T-helper 1 cell treated with Interleukin-12 subunit alpha and Interleukin-12 subunit beta and Interleukin-4 antibody, amounts not matched to agents 30 μg/mL and 1 μg/mL, for 36 hours (primary cell): ENCODE results near the gene NOL4L.

ENCODE experiments used
- H3K27ac Mint-ChIP-seq: one replicate; pipeline ENCODE4 v1.8.0; 2021; ENCODE audit warnings: mild to moderate bottlenecking, mixed read lengths
- H3K27me3 Mint-ChIP-seq: one replicate; pipeline ENCODE4 v1.8.0; 2021; ENCODE audit warnings: low read depth, mixed read lengths
- H3K36me3 Mint-ChIP-seq: one replicate; pipeline ENCODE4 v1.8.0; 2021; ENCODE audit warnings: low read depth, mixed read lengths
- H3K4me1 Mint-ChIP-seq: one replicate; pipeline ENCODE4 v1.8.0; 2021; ENCODE audit warnings: low read depth, mixed read lengths
- H3K4me3 Mint-ChIP-seq: one replicate; pipeline ENCODE4 v1.8.0; 2021; ENCODE audit warnings: mild to moderate bottlenecking, moderate library complexity, mixed read lengths
- H3K9me3 Mint-ChIP-seq: one replicate; pipeline ENCODE4 v1.8.0; 2021; ENCODE audit warnings: mixed read lengths

NOL4L gene

GRCh38 chr20:32519381-32519730 lies 65.8 kb downstream of the NOL4L start:
- Mint-ChIP-seq H3K4me1 (peaks cover 20% of the 10 kb centered on the region), H3K27ac (no peak overlapping the region), H3K36me3 (peaks cover 15% of the 10 kb centered on the region), H3K27me3 (no peaks in the 10 kb centered on the region), H3K4me3 (no peak overlapping the region), H3K9me3 (no peaks in the 10 kb centered on the region)

- peaks cover 18% of the 10 kb centered on the region for H3K4me1 Mint-ChIP-seq
- H3K4me3 Mint-ChIP-seq: no peak overlapping the region
- peaks cover 13% of the 10 kb centered on the region for H3K36me3 Mint-ChIP-seq
- no peaks in the 10 kb centered on the region for H3K9me3 Mint-ChIP-seq
- H3K27me3 Mint-ChIP-seq: no peaks in the 10 kb centered on the region
- H3K27ac Mint-ChIP-seq: no peak overlapping the region
These were observed 66.3 kb downstream of the NOL4L start for GRCh38 chr20:32518593-32519380.

GRCh38 chr20:32517914-32518592 lies 67.1 kb downstream of the NOL4L start:
- peaks cover 18% of the 10 kb centered on the region for H3K4me1 Mint-ChIP-seq
- H3K27me3 Mint-ChIP-seq: no peaks in the 10 kb centered on the region
- H3K36me3 Mint-ChIP-seq: peaks cover 15% of the 10 kb centered on the region
- H3K9me3 Mint-ChIP-seq: no peaks in the 10 kb centered on the region
- no peak overlapping the region for H3K27ac Mint-ChIP-seq
- no peak overlapping the region for H3K4me3 Mint-ChIP-seq

- peaks cover 15% of the 10 kb centered on the region for H3K36me3 Mint-ChIP-seq
- peaks cover 13% of the 10 kb centered on the region for H3K4me1 Mint-ChIP-seq
- no peak overlapping the region for H3K4me3 Mint-ChIP-seq
- no peak overlapping the region for H3K27ac Mint-ChIP-seq
- H3K27me3 Mint-ChIP-seq: no peaks in the 10 kb centered on the region
- no peaks in the 10 kb centered on the region for H3K9me3 Mint-ChIP-seq
These were observed 67.6 kb downstream of the NOL4L start for GRCh38 chr20:32517518-32517873.

- Mint-ChIP-seq H3K9me3 (no peaks in the 10 kb centered on the region), H3K27me3 (no peaks in the 10 kb centered on the region), H3K36me3 (peaks cover 20% of the 10 kb centered on the region), H3K27ac (no peak overlapping the region), H3K4me1 (peaks cover 15% of the 10 kb centered on the region), H3K4me3 (no peak overlapping the region)
These were observed 68.3 kb downstream of the NOL4L start for GRCh38 chr20:32516583-32517517.

DNA sequence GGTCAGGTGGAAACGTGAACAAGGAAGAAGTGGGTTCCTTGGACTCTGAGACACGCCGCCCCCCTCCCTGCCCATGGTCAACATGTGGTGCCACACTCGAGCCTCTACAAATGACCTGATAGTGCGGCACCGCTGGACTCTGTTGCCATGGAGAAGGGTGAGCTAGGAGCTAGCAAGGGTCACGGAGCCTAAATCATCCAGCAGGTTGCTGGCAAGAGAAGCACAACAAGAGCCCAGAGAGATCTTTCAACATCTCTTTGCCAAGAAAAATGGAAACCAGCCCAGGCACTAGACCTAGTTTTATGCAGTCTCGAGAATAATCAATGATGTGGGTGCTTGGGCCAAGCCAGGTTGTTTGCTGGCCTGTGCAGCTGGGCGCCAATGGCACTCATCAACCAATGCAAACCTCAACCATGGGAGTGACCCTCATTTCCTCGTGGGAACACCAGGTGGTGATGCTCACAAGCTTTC lies 69.5 kb downstream of the NOL4L start:
- Mint-ChIP-seq H3K27me3 (no peaks in the 10 kb centered on the region), H3K36me3 (peaks cover 23% of the 10 kb centered on the region), H3K4me3 (no peak overlapping the region), H3K9me3 (no peaks in the 10 kb centered on the region), H3K4me1 (peaks cover 17% of the 10 kb centered on the region), H3K27ac (no peak overlapping the region)

DNA sequence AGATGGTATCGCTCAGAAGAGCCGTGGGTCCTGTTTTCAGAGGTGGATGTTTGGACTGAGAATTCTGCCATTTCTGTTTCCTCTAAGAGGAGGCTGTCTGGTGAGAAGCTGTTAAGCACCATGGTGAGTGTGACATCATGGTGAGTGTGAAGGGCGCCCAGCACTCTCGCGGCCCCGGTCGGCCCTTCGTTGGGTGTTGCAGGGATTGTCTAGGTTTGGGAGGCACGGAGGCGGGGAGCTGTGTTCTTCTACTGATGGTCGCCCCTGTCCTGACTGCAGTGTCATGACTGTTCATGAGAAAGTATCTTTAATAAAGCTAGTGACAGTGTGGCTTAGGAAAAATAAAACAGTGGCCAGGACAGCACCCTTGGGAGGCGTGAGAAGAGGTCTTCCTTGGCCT lies 70.4 kb downstream of the NOL4L start:
- Mint-ChIP-seq H3K27me3 (no peaks in the 10 kb centered on the region), H3K36me3 (peaks cover 30% of the 10 kb centered on the region), H3K9me3 (no peaks in the 10 kb centered on the region), H3K4me1 (peaks cover 26% of the 10 kb centered on the region), H3K4me3 (no peak overlapping the region), H3K27ac (no peak overlapping the region)

GRCh38 chr20:32513031-32513866 lies 71.9 kb downstream of the NOL4L start:
- no peak overlapping the region for H3K4me3 Mint-ChIP-seq
- peaks cover 33% of the 10 kb centered on the region for H3K36me3 Mint-ChIP-seq
- H3K4me1 Mint-ChIP-seq: peaks cover 35% of the 10 kb centered on the region
- no peaks in the 10 kb centered on the region for H3K27me3 Mint-ChIP-seq
- no peak overlapping the region for H3K27ac Mint-ChIP-seq
- no peaks in the 10 kb centered on the region for H3K9me3 Mint-ChIP-seq

DNA sequence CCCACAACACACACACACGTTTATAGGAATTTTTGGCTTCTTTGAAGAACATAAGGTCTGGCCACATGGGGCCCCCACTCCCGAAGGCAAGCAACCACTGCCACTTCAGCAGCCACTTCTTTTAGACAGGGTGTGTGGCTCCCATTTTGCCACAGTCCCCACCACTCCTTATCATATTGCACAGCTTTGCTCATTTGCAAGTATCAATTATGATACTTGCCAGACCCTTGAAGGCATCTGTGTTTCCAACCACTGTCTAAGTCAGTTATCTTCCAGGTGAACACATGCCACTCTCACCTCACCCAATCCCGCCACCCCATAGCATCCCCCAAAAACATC lies 73.1 kb downstream of the NOL4L start:
- Mint-ChIP-seq H3K36me3 (peaks cover 33% of the 10 kb centered on the region), H3K9me3 (no peaks in the 10 kb centered on the region), H3K4me1 (peaks cover 35% of the 10 kb centered on the region), H3K4me3 (no peak overlapping the region), H3K27ac (peak overlapping the region; percentile 41), H3K27me3 (no peaks in the 10 kb centered on the region)

DNA sequence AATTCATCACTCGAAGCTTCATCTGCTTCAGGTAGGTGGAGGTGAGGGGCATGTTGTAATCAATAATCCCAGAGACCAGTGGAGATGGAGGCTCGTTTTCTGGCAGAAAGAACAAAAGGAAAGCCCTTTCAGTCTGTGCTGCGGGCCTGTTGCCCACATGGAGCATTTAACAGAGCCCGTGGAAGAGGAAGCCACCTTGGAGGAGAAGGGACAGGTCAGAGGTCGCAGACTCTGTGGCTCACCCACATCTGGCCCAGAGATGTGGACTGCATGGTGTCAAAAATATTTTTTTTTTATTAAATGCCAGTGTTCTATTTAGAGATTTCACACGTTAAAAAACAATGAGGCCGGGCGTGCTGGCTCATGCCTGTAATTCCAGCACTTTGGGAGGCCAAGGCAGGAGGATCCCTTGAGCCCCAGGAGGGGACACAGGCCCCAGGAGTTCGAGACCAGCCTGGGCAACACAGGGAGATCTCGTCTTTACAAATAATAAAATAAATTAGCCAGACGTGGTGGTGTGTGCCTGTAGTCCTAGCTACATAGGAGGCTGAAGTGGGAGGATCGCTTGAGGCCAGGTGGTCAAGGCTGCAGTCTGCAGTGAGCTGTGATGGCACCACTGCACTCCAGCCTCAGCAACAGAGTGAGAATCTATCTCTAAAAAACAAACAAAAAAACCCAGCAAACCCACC lies 73.6 kb downstream of the NOL4L start:
- H3K27me3 Mint-ChIP-seq: no peaks in the 10 kb centered on the region
- peak overlapping the region; percentile 37 for H3K4me3 Mint-ChIP-seq
- H3K27ac Mint-ChIP-seq: no peak overlapping the region
- no peaks in the 10 kb centered on the region for H3K9me3 Mint-ChIP-seq
- H3K4me1 Mint-ChIP-seq: peaks cover 35% of the 10 kb centered on the region
- H3K36me3 Mint-ChIP-seq: peaks cover 31% of the 10 kb centered on the region

- Mint-ChIP-seq H3K9me3 (no peaks in the 10 kb centered on the region), H3K27me3 (no peaks in the 10 kb centered on the region), H3K27ac (no peak overlapping the region), H3K4me3 (peak overlapping the region; percentile 52), H3K4me1 (peaks cover 35% of the 10 kb centered on the region), H3K36me3 (peaks cover 28% of the 10 kb centered on the region)
These were observed 74.4 kb downstream of the NOL4L start for GRCh38 chr20:32510601-32511357.

GRCh38 chr20:32510120-32510600 lies 75.0 kb downstream of the NOL4L start:
- peaks cover 28% of the 10 kb centered on the region for H3K36me3 Mint-ChIP-seq
- peaks cover 33% of the 10 kb centered on the region for H3K4me1 Mint-ChIP-seq
- no peak overlapping the region for H3K27ac Mint-ChIP-seq
- H3K9me3 Mint-ChIP-seq: no peaks in the 10 kb centered on the region
- no peaks in the 10 kb centered on the region for H3K27me3 Mint-ChIP-seq
- H3K4me3 Mint-ChIP-seq: peak overlapping the region; percentile 52

DNA sequence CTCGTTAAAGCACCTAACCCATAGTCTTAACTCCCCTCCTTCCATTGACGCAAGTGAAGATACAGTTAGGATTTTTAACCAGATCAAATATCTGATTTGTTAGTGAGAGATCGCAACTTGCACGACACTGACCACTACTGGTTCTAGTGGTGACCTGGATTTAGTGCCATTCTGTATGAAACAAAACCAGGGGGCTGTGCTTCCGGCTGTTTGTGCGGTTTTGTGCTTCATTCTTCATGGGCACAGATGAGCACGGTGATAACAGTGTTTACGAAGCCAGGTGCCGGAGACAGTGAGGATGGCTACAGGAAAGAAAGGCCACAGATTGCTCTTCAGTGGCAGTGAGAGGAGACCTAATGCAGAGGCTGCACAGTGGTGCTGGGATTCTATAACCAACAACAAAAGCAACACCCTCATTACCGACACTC lies 75.5 kb downstream of the NOL4L start:
- H3K9me3 Mint-ChIP-seq: no peaks in the 10 kb centered on the region
- H3K36me3 Mint-ChIP-seq: peaks cover 28% of the 10 kb centered on the region
- peaks cover 33% of the 10 kb centered on the region for H3K4me1 Mint-ChIP-seq
- H3K27me3 Mint-ChIP-seq: no peaks in the 10 kb centered on the region
- H3K27ac Mint-ChIP-seq: peak overlapping the region; percentile 64
- peak overlapping the region; percentile 52 for H3K4me3 Mint-ChIP-seq
